GM12878 (cell line): ENCODE measurements around the gene TATDN2. TPM values are rescaled to one million over a fixed set of nuclear protein-coding genes. Genes with fewer than 3 reads are reported as not detected.

ENCODE experiments used
- ATAC-seq: fragments of 200-7000 bp; cut with Tn5 transposase; 3 replicates; pipeline ENCODE4 v1.9.1; 2020; ENCODE audit warnings: mild to moderate bottlenecking, moderate library complexity
- BruUV-seq: library from RNA; stranded (reverse); fragments of 400-500 nt; replicated peaks from 2 replicates; lab custom pipeline; 2021; lab: Mats Ljungman, UMichigan
- CTCF ChIA-PET: fragments of 300-600 bp; sonication (Branson Sonifier 250); formaldehyde crosslinking; extraction: SDS; loops from one replicate; lab custom pipeline; 2021; ENCODE audit warnings: inconsistent platforms; lab: Yijun Ruan, JAX
- POLR2A ChIA-PET: fragments of 350-600 bp; formaldehyde crosslinking; extraction: SDS; loops from one replicate; lab custom pipeline; 2021; ENCODE audit warnings: inconsistent platforms; lab: Charles Lee
- RAD21 ChIA-PET: fragments of 300-600 bp; sonication (Branson Sonifier 250); formaldehyde crosslinking; loops from one replicate; lab custom pipeline; 2023; ENCODE audit warnings: antibody characterized with exemption; ENCODE audit not compliant: unreplicated experiment; lab: Charles Lee
- SMC1A ChIA-PET: fragments of 300-600 bp; sonication (Branson Sonifier 250); formaldehyde crosslinking; loops from one replicate; lab custom pipeline; 2023; ENCODE audit not compliant: unreplicated experiment, uncharacterized antibody; lab: Charles Lee
- DNase-seq: peaks from one replicate; pipeline ENCODE4 v3.0.0-alpha.2; 2011; ENCODE audit warnings: low read depth, low spot score
- FAIRE-seq: peaks from 3 replicates; lab custom pipeline; 2011; peaks lifted over from hg19 to GRCh38; lab: Jason Lieb, UNC
- H2AFZ ChIP-seq: 2 replicates; pipeline ENCODE4 v1.6.0; 2011; ENCODE audit warnings: low read depth, low read length, control low read depth; ENCODE audit not compliant: control insufficient read depth
- H3K27ac ChIP-seq: 2 replicates; pipeline ENCODE4 v1.5.1; 2011; ENCODE audit warnings: control low read depth; ENCODE audit not compliant: control insufficient read depth, insufficient read depth
- H3K27me3 ChIP-seq, 2 experiments: replicated peaks in 1 of 2; 2 replicates each; pipeline versions ENCODE4 v1.6.0 to v1.6.1; 2011; ENCODE audit warnings: low read length in 1 of 2; ENCODE audit not compliant: control insufficient read depth in 2 of 2, insufficient read depth in 2 of 2
- H3K36me3 ChIP-seq, 2 experiments: 2 replicates each; pipeline ENCODE4 v1.5.1; 2011; ENCODE audit warnings: low read length in 1 of 2; ENCODE audit not compliant: control insufficient read depth in 2 of 2, insufficient read depth in 2 of 2
- H3K4me1 ChIP-seq: 2 replicates; pipeline ENCODE4 v1.6.1; 2011; ENCODE audit warnings: mild to moderate bottlenecking, low read length, moderate library complexity, mixed read lengths; ENCODE audit not compliant: control insufficient read depth, insufficient read depth
- H3K4me2 ChIP-seq: 2 replicates; pipeline ENCODE4 v1.6.0; 2011; ENCODE audit warnings: control low read depth; ENCODE audit not compliant: control insufficient read depth, insufficient read depth
- H3K4me3 ChIP-seq: fragments of 200-600 bp; sonication (generic); 2 replicates; pipeline ENCODE4 v1.5.1; 2016
- H3K79me2 ChIP-seq: 2 replicates; pipeline ENCODE4 v1.6.0; 2011; ENCODE audit warnings: low read length; ENCODE audit not compliant: control insufficient read depth, insufficient read depth
- H3K9ac ChIP-seq: 2 replicates; pipeline ENCODE4 v1.8.0; 2011; ENCODE audit warnings: low read length, control low read depth, mixed read lengths; ENCODE audit not compliant: control insufficient read depth, insufficient read depth
- H3K9me3 ChIP-seq: replicated peaks from 3 replicates; pipeline ENCODE4 v1.5.1; 2011; ENCODE audit warnings: mild to moderate bottlenecking, low read length; ENCODE audit not compliant: control insufficient read depth, insufficient read depth
- H4K20me1 ChIP-seq: 2 replicates; pipeline ENCODE4 v1.6.0; 2011; ENCODE audit not compliant: control insufficient read depth, insufficient read depth
- BACH1 ChIP-seq: fragments of 450-650 bp; IDR thresholded peaks from 2 replicates; pipeline ENCODE4 v1.6.1; 2017; ENCODE audit warnings: mild to moderate bottlenecking, borderline replicate concordance
- BCL3 ChIP-seq: IDR thresholded peaks from 2 replicates; pipeline ENCODE4 v1.6.1; 2011; ENCODE audit warnings: borderline replicate concordance, low read depth, mild to moderate bottlenecking, moderate library complexity, low read length; ENCODE audit not compliant: insufficient read depth, poor library complexity, severe bottlenecking
- ELK1 ChIP-seq: IDR thresholded peaks from 2 replicates; pipeline ENCODE4 v1.6.1; 2012; ENCODE audit warnings: low read depth, low read length, improper control_type of control experiment
- KDM1A ChIP-seq: fragments of 200-600 bp; sonication (generic); IDR thresholded peaks from 2 replicates; pipeline ENCODE4 v1.6.1; 2016; ENCODE audit warnings: borderline replicate concordance
- LARP7 ChIP-seq: fragments of 450-650 bp; IDR thresholded peaks from 2 replicates; pipeline ENCODE4 v1.6.1; 2017; ENCODE audit warnings: mild to moderate bottlenecking
- MLLT1 ChIP-seq: fragments of 450-650 bp; IDR thresholded peaks from 2 replicates; pipeline ENCODE4 v1.6.1; 2016; ENCODE audit warnings: mild to moderate bottlenecking
- MTA3 ChIP-seq: IDR thresholded peaks from 2 replicates; pipeline ENCODE4 v1.6.1; 2012; ENCODE audit warnings: low read length, inconsistent platforms, borderline replicate concordance
- NBN ChIP-seq: fragments of 450-650 bp; IDR thresholded peaks from 2 replicates; pipeline ENCODE4 v1.6.1; 2016
- POLR2A ChIP-seq: IDR thresholded peaks from 2 replicates; pipeline ENCODE4 v1.6.1; 2011; ENCODE audit warnings: low read depth, mild to moderate bottlenecking, low read length
- RB1 ChIP-seq: fragments of 450-650 bp; formaldehyde crosslinking; IDR thresholded peaks from 2 replicates; pipeline ENCODE4 v1.6.1; 2017; ENCODE audit warnings: mild to moderate bottlenecking, borderline replicate concordance
- RCOR1 ChIP-seq: conservative IDR thresholded peaks from 2 replicates; pipeline ENCODE4 v1.6.1; 2012; ENCODE audit warnings: low read depth, low read length, improper control_type of control experiment
- RELA ChIP-seq: fragments of 450-650 bp; IDR thresholded peaks from 2 replicates; pipeline ENCODE4 v1.8.0; 2014; ENCODE audit warnings: borderline replicate concordance; ENCODE audit not compliant: partially characterized antibody
- SUPT20H ChIP-seq: IDR thresholded peaks from 2 replicates; pipeline ENCODE4 v1.6.1; 2011; ENCODE audit warnings: low read depth, mild to moderate bottlenecking, low read length, moderate library complexity, borderline replicate concordance; ENCODE audit not compliant: control insufficient read depth
- TARDBP ChIP-seq: IDR thresholded peaks from 2 replicates; pipeline ENCODE4 v1.6.1; 2016; ENCODE audit warnings: borderline replicate concordance
- USF2 ChIP-seq: IDR thresholded peaks from 2 replicates; pipeline ENCODE4 v1.6.1; 2011; ENCODE audit warnings: low read depth, low read length, improper control_type of control experiment, borderline replicate concordance
- ZBTB11 ChIP-seq: fragments of 450-650 bp; formaldehyde crosslinking; IDR thresholded peaks from 2 replicates; pipeline ENCODE4 v1.5.0; 2022; ENCODE audit warnings: mild to moderate bottlenecking, missing genetic modification characterization
- ZNF207 ChIP-seq: fragments of 450-650 bp; IDR thresholded peaks from 2 replicates; pipeline ENCODE4 v1.6.1; 2014; ENCODE audit warnings: antibody characterized with exemption, mild to moderate bottlenecking, borderline replicate concordance
- ZNF622 ChIP-seq: fragments of 450-650 bp; IDR thresholded peaks from 2 replicates; pipeline ENCODE4 v1.6.1; 2017; ENCODE audit warnings: mild to moderate bottlenecking, inconsistent platforms
- ZSCAN29 ChIP-seq: fragments of 450-650 bp; IDR thresholded peaks from 2 replicates; pipeline ENCODE4 v1.6.1; 2017; ENCODE audit warnings: mild to moderate bottlenecking, moderate library complexity
- WGBS: methylation state at CpG from one replicate; pipeline ENCODE4 v1.1.6; 2016; ENCODE audit warnings: low lambda C conversion rate; ENCODE audit not compliant: insufficient replicate concordance, insufficient coverage; ENCODE audit errors: missing lambda C conversion rate; 5-methylcytosine and 5-hydroxymethylcytosine counted together
- in situ Hi-C: fragments of 300-500 bp; cut with MboI; formaldehyde crosslinking; loops from 9 replicates; pipeline ENCODE4 v1.14.3; 2018; ENCODE audit warnings: mixed read lengths
- intact Hi-C: fragments of 100-400 bp; cut with micrococcal nuclease; formaldehyde crosslinking; loops from one replicate; pipeline ENCODE4 v1.14.2; 2022; ENCODE audit not compliant: unreplicated experiment
- polyA plus RNA-seq, 11 experiments: library from polyadenylated mRNA; depleted of rRNA in 4 of 11; unstranded in 6 of 11; stranded (reverse) in 5 of 11; fragments of >200 nt; fragmentation: Nextera tagmentation in 4 of 11; fragmentation: Illumina TruSeq in 1 of 11; extraction: Ambion mirVana in 4 of 11; extraction: Trizol in 1 of 11; gene quantifications; 1 replicate in 1 of 11; 2 replicates in 10 of 11; pipeline versions ENCODE4 v1.2.1 to v1.2.3, GENCODE V29; 2011 to 2016; ENCODE audit warnings: inconsistent platforms in 2 of 11, missing spikeins in 2 of 11, low read depth in 1 of 11
- total RNA-seq, 4 experiments: library from RNA; depleted of rRNA in 3 of 4; stranded (reverse); fragments of >200 nt in 3 of 4; fragmentation: Illumina TruSeq in 1 of 4; extraction: Trizol in 1 of 4; gene quantifications; 2 replicates each; pipeline versions ENCODE4 v1.2.1 to v1.2.3, GENCODE V29; 2013 to 2021

The TATDN2 gene
- total and polyA plus RNA-seq, 10 of the 15 experiments (the other 5 are each of a cell fraction or from before 2014, with no cell fraction given): 4.2 to 36.5 (median 15.8) TPM

GRCh38 chr3:10244009-10244408 is 4.2 kb upstream of the TATDN2 start:
- ATAC-seq (no peak), DNase-seq (no peak), FAIRE-seq (no peak)
- no peak overlapping the region for H3K9ac ChIP-seq
- H3K27ac ChIP-seq: no peak overlapping the region
- no peaks in the 10 kb centered on the region for H3K36me3 ChIP-seq
- TF ChIP-seq LARP7: no peak
- no peak for TF ChIP-seq RB1
- no peak for TF ChIP-seq MTA3
- no peak for TF ChIP-seq ELK1
- TF ChIP-seq KDM1A: no peak
- TF ChIP-seq BCL3: no peak
- TF ChIP-seq USF2: no peak
- no peak for TF ChIP-seq ZNF622
- TF ChIP-seq MLLT1: no peak
- TF ChIP-seq NBN: no peak
- TF ChIP-seq BACH1: no peak
- no peak for TF ChIP-seq ZSCAN29
- no peak for TF ChIP-seq RELA
- TF ChIP-seq ZBTB11 (CRISPR knock-in tag): no peak
- no peak for TF ChIP-seq ZNF207
- no peak for TF ChIP-seq SUPT20H
- TF ChIP-seq POLR2A: no peak
- TF ChIP-seq RCOR1: no peak
- no peak for TF ChIP-seq TARDBP
- ChIA-PET RAD21 (no interaction called here), CTCF (no interaction called here), SMC1A (no interaction called here), POLR2A (no interaction called here)
- H3K9me3 ChIP-seq: peaks cover 12% of the 10 kb centered on the region
- H3K4me3 ChIP-seq: no peak overlapping the region
- intact Hi-C loops: no loop called here
- no peak overlapping the region for H3K4me2 ChIP-seq
- WGBS: 64% methylated on average over 3 of the region's 3 CpGs
- no TSS peak for BruUV-seq
- no peak overlapping the region for H2AFZ ChIP-seq
- no peaks in the 10 kb centered on the region for H4K20me1 ChIP-seq
- in situ Hi-C loops: no loop called here
- H3K27me3 ChIP-seq: no peaks in the 10 kb centered on the region
- peaks cover 13% of the 10 kb centered on the region for H3K4me1 ChIP-seq
- H3K79me2 ChIP-seq: peaks cover 8% of the 10 kb centered on the region
